Mesothelial cell of epicardium (in vitro differentiated cells): ENCODE results near the gene SLC35E3. TPM values are rescaled to one million over a fixed set of nuclear protein-coding genes. Genes with fewer than 3 reads are reported as not detected.

ENCODE experiments used
- DNase-seq, 2 experiments: peaks; one replicate each; pipeline ENCODE4 v3.0.0; 2021; ENCODE audit warnings: low spot score in 2 of 2; ENCODE audit not compliant: unreplicated experiment in 2 of 2
- H3K27ac Mint-ChIP-seq: 2 replicates; pipeline ENCODE4 v1.8.0; 2021; ENCODE audit warnings: mixed read lengths
- H3K27me3 Mint-ChIP-seq: 2 replicates; pipeline ENCODE4 v1.8.0; 2021; ENCODE audit warnings: low read depth, mixed read lengths
- H3K36me3 Mint-ChIP-seq: 2 replicates; pipeline ENCODE4 v1.8.0; 2021; ENCODE audit warnings: mixed read lengths
- H3K4me1 Mint-ChIP-seq: 2 replicates; pipeline ENCODE4 v1.8.0; 2021; ENCODE audit warnings: mixed read lengths
- H3K4me3 Mint-ChIP-seq: 2 replicates; pipeline ENCODE4 v1.8.0; 2021; ENCODE audit warnings: mild to moderate bottlenecking, moderate library complexity, mixed read lengths
- H3K9me3 Mint-ChIP-seq: 2 replicates; pipeline ENCODE4 v1.8.0; 2021; ENCODE audit warnings: mixed read lengths
- total RNA-seq: library from RNA; stranded (reverse); gene quantifications from 3 replicates; pipeline ENCODE4 v1.2.1, GENCODE V29; 2021
- TF ChIP-seq, protein P1 (sequence below): fragments of 200-600 bp; sonication (generic); IDR thresholded peaks from one replicate; pipeline ENCODE4 v1.5.0; 2021; ENCODE audit warnings: antibody characterized with exemption; ENCODE audit not compliant: unreplicated experiment

Gene SLC35E3
- total RNA-seq, 1 donor from 2014 or later, result 12.3 TPM

GRCh38 chr12:68785823-68786222, 39.8 kb downstream of the SLC35E3 start:
- no peaks in the 10 kb centered on the region for H3K36me3 Mint-ChIP-seq
- H3K4me1 Mint-ChIP-seq, result peaks cover 9% of the 10 kb centered on the region
- H3K4me3 Mint-ChIP-seq, result no peak overlapping the region
- H3K9me3 Mint-ChIP-seq, result no peaks in the 10 kb centered on the region
- no peak overlapping the region for H3K27ac Mint-ChIP-seq
- TF ChIP-seq, protein P1, sequence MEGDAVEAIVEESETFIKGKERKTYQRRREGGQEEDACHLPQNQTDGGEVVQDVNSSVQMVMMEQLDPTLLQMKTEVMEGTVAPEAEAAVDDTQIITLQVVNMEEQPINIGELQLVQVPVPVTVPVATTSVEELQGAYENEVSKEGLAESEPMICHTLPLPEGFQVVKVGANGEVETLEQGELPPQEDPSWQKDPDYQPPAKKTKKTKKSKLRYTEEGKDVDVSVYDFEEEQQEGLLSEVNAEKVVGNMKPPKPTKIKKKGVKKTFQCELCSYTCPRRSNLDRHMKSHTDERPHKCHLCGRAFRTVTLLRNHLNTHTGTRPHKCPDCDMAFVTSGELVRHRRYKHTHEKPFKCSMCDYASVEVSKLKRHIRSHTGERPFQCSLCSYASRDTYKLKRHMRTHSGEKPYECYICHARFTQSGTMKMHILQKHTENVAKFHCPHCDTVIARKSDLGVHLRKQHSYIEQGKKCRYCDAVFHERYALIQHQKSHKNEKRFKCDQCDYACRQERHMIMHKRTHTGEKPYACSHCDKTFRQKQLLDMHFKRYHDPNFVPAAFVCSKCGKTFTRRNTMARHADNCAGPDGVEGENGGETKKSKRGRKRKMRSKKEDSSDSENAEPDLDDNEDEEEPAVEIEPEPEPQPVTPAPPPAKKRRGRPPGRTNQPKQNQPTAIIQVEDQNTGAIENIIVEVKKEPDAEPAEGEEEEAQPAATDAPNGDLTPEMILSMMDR, result no peak
- no peaks in the 10 kb centered on the region for H3K27me3 Mint-ChIP-seq
- no peak for DNase-seq

DNA sequence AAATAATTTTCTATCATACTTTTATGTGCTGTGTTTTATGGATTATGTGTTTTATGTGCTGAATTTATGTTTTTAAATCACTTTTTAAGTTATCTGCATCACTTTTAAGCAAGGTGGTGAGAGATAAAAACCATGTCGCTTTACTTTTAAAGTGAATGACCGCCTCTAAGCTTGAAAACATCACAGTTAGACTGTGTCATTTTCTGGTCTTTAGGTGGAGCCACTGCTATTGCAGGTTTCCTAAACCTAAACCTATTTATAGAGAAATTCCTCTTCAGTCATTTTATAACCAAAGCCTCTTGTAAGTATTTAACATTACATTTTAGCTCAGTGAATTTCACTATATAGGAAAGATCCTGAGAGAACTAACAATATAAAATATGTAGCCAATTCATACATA, 41.0 kb downstream of the SLC35E3 start:
- H3K4me1 Mint-ChIP-seq, result peaks cover 7% of the 10 kb centered on the region
- no peaks in the 10 kb centered on the region for H3K36me3 Mint-ChIP-seq
- peak overlapping the region; percentile 87 for H3K27ac Mint-ChIP-seq
- no peaks in the 10 kb centered on the region for H3K27me3 Mint-ChIP-seq
- DNase-seq, result no peak
- TF ChIP-seq, protein P1, result no peak
- no peak overlapping the region for H3K4me3 Mint-ChIP-seq
- H3K9me3 Mint-ChIP-seq, result no peaks in the 10 kb centered on the region

GRCh38 chr12:68788554-68789143, 42.7 kb downstream of the SLC35E3 start:
- no peak overlapping the region for H3K4me3 Mint-ChIP-seq
- no peaks in the 10 kb centered on the region for H3K36me3 Mint-ChIP-seq
- H3K27ac Mint-ChIP-seq, result no peak overlapping the region
- no peaks in the 10 kb centered on the region for H3K27me3 Mint-ChIP-seq
- TF ChIP-seq, protein P1, result no peak
- DNase-seq, result no peak
- H3K9me3 Mint-ChIP-seq, result no peaks in the 10 kb centered on the region
- H3K4me1 Mint-ChIP-seq, result peaks cover 7% of the 10 kb centered on the region

- Mint-ChIP-seq H3K36me3 (no peaks in the 10 kb centered on the region), H3K27ac (no peak overlapping the region), H3K9me3 (no peaks in the 10 kb centered on the region), H3K27me3 (no peaks in the 10 kb centered on the region), H3K4me1 (peaks cover 4% of the 10 kb centered on the region), H3K4me3 (no peak overlapping the region)
- TF ChIP-seq, protein P1, result no peak
- DNase-seq, result no peak
Measured at GRCh38 chr12:68789144-68789878, 43.3 kb downstream of the SLC35E3 start.

GRCh38 chr12:68790081-68790951, 44.3 kb downstream of the SLC35E3 start:
- Mint-ChIP-seq H3K27ac (no peak overlapping the region), H3K27me3 (no peaks in the 10 kb centered on the region)

More at GRCh38 chr12:68790081-68790951, 44.3 kb downstream of the SLC35E3 start:
- H3K9me3 Mint-ChIP-seq, result no peaks in the 10 kb centered on the region
- DNase-seq, result no peak
- TF ChIP-seq, protein P1, result no peak
- H3K36me3 Mint-ChIP-seq, result no peaks in the 10 kb centered on the region
- peaks cover 4% of the 10 kb centered on the region for H3K4me1 Mint-ChIP-seq
- H3K4me3 Mint-ChIP-seq, result no peak overlapping the region
